HAP-1 (cell line): Measurements from ENCODE around the gene TM9SF3.
A peak's percentile ranks its signal among the peaks of the same experiment; 100 is the strongest.

ENCODE experiments used
- DNase-seq, 2 experiments: peaks; one replicate each; pipeline ENCODE4 v3.0.0-alpha.2; 2016 to 2020; ENCODE audit warnings: low spot score in 2 of 2
- H3K27me3 ChIP-seq: fragments of 250-450 bp; sonication (Bioruptor Pico); 2 replicates; pipeline ENCODE4 v1.5.1; 2020; ENCODE audit warnings: low read depth, mild to moderate bottlenecking, moderate library complexity
- H3K36me3 ChIP-seq: fragments of 250-450 bp; sonication (Bioruptor Pico); replicated peaks from 2 replicates; pipeline ENCODE4 v1.5.1; 2020; ENCODE audit warnings: mild to moderate bottlenecking
- H3K4me1 ChIP-seq: fragments of 250-450 bp; sonication (Bioruptor Pico); 2 replicates; pipeline ENCODE4 v1.5.1; 2020; ENCODE audit warnings: mild to moderate bottlenecking
- H3K4me3 ChIP-seq: fragments of 250-450 bp; sonication (Bioruptor Pico); 2 replicates; pipeline ENCODE4 v1.5.1; 2020; ENCODE audit warnings: mild to moderate bottlenecking, moderate library complexity
- H3K9me3 ChIP-seq: fragments of 250-450 bp; sonication (Bioruptor Pico); 2 replicates; pipeline ENCODE4 v1.5.1; 2020; ENCODE audit warnings: mild to moderate bottlenecking, moderate library complexity
- in situ Hi-C: fragments of 300-500 bp; cut with MboI; formaldehyde crosslinking; loops from 3 replicates; pipeline ENCODE4 v1.14.3; 2020; ENCODE audit warnings: low sequenced_read_pairs, inconsistent platforms, mixed read lengths

TM9SF3 gene

DNA sequence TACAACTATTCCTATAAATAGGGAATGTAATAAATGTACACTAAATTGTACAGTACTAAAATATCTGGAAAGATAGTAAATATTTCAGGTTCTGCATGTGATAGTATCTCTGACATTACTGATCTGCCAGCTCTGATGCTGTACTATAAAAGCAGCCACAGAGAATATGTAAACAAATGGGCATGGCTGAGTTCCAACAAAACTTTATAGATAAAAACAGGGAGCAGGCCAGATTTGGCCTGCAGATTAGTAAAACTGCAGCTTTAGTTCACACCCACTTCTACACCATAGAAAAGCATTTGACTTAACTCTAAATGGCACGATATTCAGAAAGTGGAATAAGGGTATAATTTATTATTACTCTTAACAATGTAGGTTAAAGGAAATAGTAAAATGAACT, 54.3 kb downstream of the TM9SF3 start:
- peaks cover 18% of the 10 kb centered on the region for H3K4me1 ChIP-seq
- no peak for DNase-seq
- H3K36me3 ChIP-seq = peaks cover 19% of the 10 kb centered on the region; the same call in 1 of the 2 replicates
- in situ Hi-C loops = no loop called here
- no peaks in the 10 kb centered on the region for H3K27me3 ChIP-seq
- H3K4me3 ChIP-seq = no peak overlapping the region
- H3K9me3 ChIP-seq = no peaks in the 10 kb centered on the region

- Histone ChIP-seq H3K27me3 (no peaks in the 10 kb centered on the region), H3K4me3 (no peak overlapping the region), H3K4me1 (peaks cover 18% of the 10 kb centered on the region), H3K36me3 (peaks cover 33% of the 10 kb centered on the region), H3K9me3 (no peaks in the 10 kb centered on the region)
- DNase-seq = no peak
- in situ Hi-C loops = no loop called here
Measured at GRCh38 chr10:96529634-96530279, 57.1 kb downstream of the TM9SF3 start.

DNA sequence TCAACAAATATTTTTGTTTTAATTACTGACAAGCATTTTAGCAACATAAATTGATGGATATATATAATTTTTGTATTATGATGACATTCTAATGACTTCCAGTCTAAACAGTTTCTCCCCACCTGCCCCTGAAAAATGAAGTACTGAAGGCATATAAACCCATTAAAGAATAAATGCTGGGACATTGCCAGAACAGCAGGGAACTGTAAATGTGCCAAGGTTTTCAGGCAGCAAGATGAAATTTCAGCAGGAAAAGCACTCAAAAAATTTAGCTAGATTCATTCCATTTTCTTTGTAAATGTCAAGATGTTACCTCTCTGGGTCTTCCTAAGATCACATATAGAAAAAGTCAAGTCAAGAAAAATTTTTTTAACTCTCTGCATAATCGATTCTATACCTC, 62.1 kb downstream of the TM9SF3 start:
- DNase-seq = no peak
- in situ Hi-C loops = no loop called here
- H3K4me3 ChIP-seq = no peak overlapping the region

DNA sequence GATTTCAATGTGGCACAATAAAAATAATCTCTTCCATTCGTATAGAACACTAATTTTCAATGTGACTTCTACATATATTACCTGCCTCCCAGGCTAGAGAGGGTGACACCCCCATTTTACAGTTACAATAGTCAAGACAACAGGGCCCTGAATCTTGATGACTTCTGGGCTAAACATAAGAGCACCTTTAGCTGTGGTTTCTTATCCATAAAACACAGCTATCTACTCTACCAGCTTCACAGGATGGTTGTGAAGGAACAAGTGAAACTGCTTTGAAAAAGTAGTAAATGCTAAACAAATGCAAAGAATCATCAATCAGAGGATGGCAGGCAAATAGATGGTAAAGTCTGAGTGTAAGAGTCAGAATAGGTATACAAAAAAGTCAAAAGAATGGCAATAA, 69.5 kb downstream of the TM9SF3 start:
- Histone ChIP-seq H3K4me1 (peaks cover 5% of the 10 kb centered on the region), H3K4me3 (no peak overlapping the region), H3K36me3 (peaks cover 6% of the 10 kb centered on the region), H3K27me3 (peaks cover 5% of the 10 kb centered on the region), H3K9me3 (no peaks in the 10 kb centered on the region)
- in situ Hi-C loops = no loop called here
- no peak for DNase-seq

More for the DNA sequence above, 62.1 kb downstream of the TM9SF3 start:
- H3K36me3 ChIP-seq = peaks cover 34% of the 10 kb centered on the region
- H3K27me3 ChIP-seq = no peaks in the 10 kb centered on the region
- H3K9me3 ChIP-seq = no peaks in the 10 kb centered on the region
- no peaks in the 10 kb centered on the region for H3K4me1 ChIP-seq

DNA sequence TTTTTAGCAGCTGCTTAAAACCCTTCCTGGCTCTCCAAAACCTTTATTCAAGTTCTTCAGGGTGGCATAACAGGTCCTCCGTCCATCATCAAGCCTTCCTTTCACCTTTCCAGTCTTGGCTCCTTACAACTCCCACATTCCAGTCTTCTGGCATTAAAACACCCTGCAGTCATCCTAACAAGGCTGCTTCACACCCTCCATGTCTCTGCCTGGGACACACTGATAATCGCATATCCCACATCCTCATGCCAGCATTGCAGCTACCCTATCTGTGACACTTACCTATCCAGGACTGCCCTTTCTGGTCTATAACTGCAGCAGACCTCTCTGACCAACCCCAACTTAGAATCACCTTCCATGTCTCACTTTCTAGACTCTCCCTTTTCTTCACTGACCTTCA, 70.5 kb downstream of the TM9SF3 start:
- in situ Hi-C loops = no loop called here

GRCh38 chr10:96513698-96514561, 72.9 kb downstream of the TM9SF3 start, which contains the start of gene TLL2:
TLL2 (minus strand) TSS chr10:96513926; CDS start chr10:96513685, 241 bp downstream.
- Histone ChIP-seq H3K4me3 (peak within 1 kb of the TSS; percentile 43), H3K9me3 (no peaks in the 10 kb centered on the region), H3K36me3 (no peaks in the 10 kb centered on the region), H3K27me3 (peaks cover 6% of the 10 kb centered on the region), H3K4me1 (peaks cover 5% of the 10 kb centered on the region)
- peak; percentile 81 to 91 for DNase-seq
- in situ Hi-C loops = loop anchor here (5.0 kb wide), 1 partner anchor 117 kb away; no protein-coding TSS in a partner anchor

More for the DNA sequence above, 70.5 kb downstream of the TM9SF3 start:
- Histone ChIP-seq H3K9me3 (no peaks in the 10 kb centered on the region), H3K4me1 (peaks cover 5% of the 10 kb centered on the region), H3K27me3 (peaks cover 6% of the 10 kb centered on the region), H3K4me3 (no peak overlapping the region), H3K36me3 (no peaks in the 10 kb centered on the region; the same call in 1 of the 2 replicates)
- no peak for DNase-seq

- Histone ChIP-seq H3K4me3 (peak overlapping the region; percentile 43), H3K36me3 (no peaks in the 10 kb centered on the region), H3K27me3 (peaks cover 6% of the 10 kb centered on the region), H3K9me3 (no peaks in the 10 kb centered on the region), H3K4me1 (peaks cover 5% of the 10 kb centered on the region)
- in situ Hi-C loops = loop anchor here (5.0 kb wide), 1 partner anchor 116 kb away; no protein-coding TSS in a partner anchor
- peak; percentile 29 to 61 for DNase-seq
Measured at GRCh38 chr10:96513305-96513697, 73.5 kb downstream of the TM9SF3 start.

DNA sequence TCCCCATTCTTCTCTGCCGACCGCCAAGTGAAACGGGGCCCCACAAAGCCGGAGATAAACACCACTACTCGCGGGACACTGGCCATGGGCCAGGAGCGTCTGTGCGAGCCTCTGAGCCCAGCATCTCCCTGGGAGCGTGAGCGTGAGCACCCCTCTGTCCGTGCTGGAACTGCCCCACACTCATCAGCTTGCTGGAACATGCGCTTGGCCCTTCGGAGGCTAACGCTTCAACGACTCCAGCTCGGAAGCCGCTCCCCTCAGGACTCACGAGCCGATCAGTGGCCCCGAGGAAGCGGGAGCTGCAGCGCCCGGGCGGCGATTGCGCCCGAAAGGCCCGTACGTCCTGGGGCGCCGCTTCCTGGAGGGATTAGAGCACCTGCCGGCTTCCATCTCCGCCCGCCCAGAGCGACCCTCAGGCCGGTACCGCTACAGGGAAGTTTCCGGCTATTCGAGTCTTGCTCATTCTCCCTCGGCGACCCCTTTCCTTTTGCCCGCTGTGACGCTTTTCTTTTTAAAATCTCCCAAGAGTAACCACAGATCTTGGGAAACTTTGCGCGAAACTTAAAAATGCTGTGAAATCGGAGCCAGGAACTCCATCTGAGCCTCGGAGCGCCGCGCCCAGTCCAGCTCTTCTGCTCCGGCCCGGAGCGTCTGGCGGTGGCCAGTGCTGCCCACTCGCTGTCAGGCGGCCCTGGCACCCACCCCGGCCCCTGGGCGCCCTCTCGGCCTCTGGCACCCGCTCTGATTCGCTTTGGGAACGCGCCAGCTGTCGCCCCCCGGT, 74.1 kb downstream of the TM9SF3 start:
- H3K4me3 ChIP-seq = peak overlapping the region; percentile 43
- H3K27me3 ChIP-seq = peaks cover 6% of the 10 kb centered on the region
- in situ Hi-C loops = loop anchor here (5.0 kb wide), 1 partner anchor 115 kb away; no protein-coding TSS in a partner anchor

GRCh38 chr10:96511044-96511945, 75.5 kb downstream of the TM9SF3 start:
- in situ Hi-C loops = loop anchor here (5.0 kb wide), 1 partner anchor 114 kb away; no protein-coding TSS in a partner anchor
- no peak overlapping the region for H3K4me3 ChIP-seq
- DNase-seq = peak; percentile 40 to 71
- peaks cover 5% of the 10 kb centered on the region for H3K4me1 ChIP-seq
- no peaks in the 10 kb centered on the region for H3K9me3 ChIP-seq
- H3K36me3 ChIP-seq = no peaks in the 10 kb centered on the region
- H3K27me3 ChIP-seq = peaks cover 6% of the 10 kb centered on the region

More for the DNA sequence above, 74.1 kb downstream of the TM9SF3 start:
- peak; percentile 26 to 46 for DNase-seq
- Histone ChIP-seq H3K4me1 (peaks cover 5% of the 10 kb centered on the region), H3K9me3 (no peaks in the 10 kb centered on the region), H3K36me3 (no peaks in the 10 kb centered on the region)

- Histone ChIP-seq H3K27me3 (peaks cover 6% of the 10 kb centered on the region), H3K36me3 (no peaks in the 10 kb centered on the region), H3K4me3 (no peak overlapping the region), H3K9me3 (no peaks in the 10 kb centered on the region), H3K4me1 (peaks cover 2% of the 10 kb centered on the region)
- DNase-seq = no peak
- in situ Hi-C loops = no loop called here
Measured at GRCh38 chr10:96509017-96509641, 77.7 kb downstream of the TM9SF3 start.

- Histone ChIP-seq H3K27me3 (no peaks in the 10 kb centered on the region; the same call in 1 of the 2 replicates), H3K4me1 (no peaks in the 10 kb centered on the region), H3K9me3 (no peaks in the 10 kb centered on the region), H3K36me3 (no peaks in the 10 kb centered on the region), H3K4me3 (no peak overlapping the region)
- in situ Hi-C loops = no loop called here
- DNase-seq = no peak
Measured at GRCh38 chr10:96507044-96507443, 79.8 kb downstream of the TM9SF3 start.
